ENCODE results near the gene ITLN1. TPM values are rescaled to one million over a fixed set of nuclear protein-coding genes. Genes with fewer than 3 reads are reported as not detected.

The ITLN1 gene
- polyA plus RNA-seq, 1 donor from 2014 or later: not detected

GRCh38 chr1:160910170-160910750 lies 25.3 kb upstream of the ITLN1 start:
- no peak overlapping the region for H3K4me3 ChIP-seq (ENCODE audit: low read length)
- H3K79me2 ChIP-seq (replicated peaks; ENCODE audit: insufficient read depth, low read length): no peaks in the 10 kb centered on the region
- no peaks in the 10 kb centered on the region for H3K9me3 ChIP-seq (ENCODE audit: low read length)
- no peaks in the 10 kb centered on the region for H3K9me2 ChIP-seq (ENCODE audit: insufficient read depth, low read length)
- H3K9ac ChIP-seq (ENCODE audit: low read length): no peak overlapping the region
- no peak overlapping the region for H3K4me2 ChIP-seq (ENCODE audit: low read length)
- no peaks in the 10 kb centered on the region for H3F3A ChIP-seq (ENCODE audit: insufficient read depth, low read length, poor library complexity, severe bottlenecking)
- no peaks in the 10 kb centered on the region for H3K36me3 ChIP-seq (ENCODE audit: insufficient read depth, low read length)
- H4K20me1 ChIP-seq (ENCODE audit: insufficient read depth): no peaks in the 10 kb centered on the region
- H3K27ac ChIP-seq (ENCODE audit: low read length): no peak overlapping the region
- no peak for TF ChIP-seq MXI1 (conservative IDR thresholded peaks at IDR 0.05; ENCODE audit: poor library complexity, severe bottlenecking)
- no peak for TF ChIP-seq EP300 (conservative IDR thresholded peaks at IDR 0.05; ENCODE audit: poor library complexity, severe bottlenecking)
- TF ChIP-seq RAD21 (conservative IDR thresholded peaks at IDR 0.05): no peak
- no peak for TF ChIP-seq CTCF (IDR thresholded peaks at IDR 0.05; ENCODE audit: poor library complexity, severe bottlenecking)
- TF ChIP-seq REST (IDR thresholded peaks at IDR 0.05; ENCODE audit: borderline replicate concordance): no peak
- no peak for TF ChIP-seq TAF1 (IDR thresholded peaks at IDR 0.05; ENCODE audit: low read depth)
- TF ChIP-seq SMC3 (conservative IDR thresholded peaks at IDR 0.05; ENCODE audit: poor library complexity): no peak
- no peak for TF ChIP-seq EZH2 (IDR thresholded peaks at IDR 0.05; ENCODE audit: borderline replicate concordance, insufficient read depth, low read length, poor library complexity, severe bottlenecking)
- no peak for TF ChIP-seq POLR2AphosphoS5 (IDR thresholded peaks at IDR 0.05)
- no peak overlapping the region for H2AFZ ChIP-seq (ENCODE audit: low read depth, low read length)
- H3K27me3 ChIP-seq (ENCODE audit: insufficient read depth, low read depth, low read length): no peaks in the 10 kb centered on the region

- H4K20me1 ChIP-seq (ENCODE audit: insufficient read depth): no peaks in the 10 kb centered on the region
- no peak overlapping the region for H3K4me3 ChIP-seq (ENCODE audit: low read length)
- H3K27ac ChIP-seq (ENCODE audit: low read length): no peak overlapping the region
- H3K4me2 ChIP-seq (ENCODE audit: low read length): no peak overlapping the region
- no peaks in the 10 kb centered on the region for H3K9me2 ChIP-seq (ENCODE audit: insufficient read depth, low read length)
- H3K9me3 ChIP-seq (ENCODE audit: low read length): no peaks in the 10 kb centered on the region
- H3K27me3 ChIP-seq (ENCODE audit: insufficient read depth, low read depth, low read length): no peaks in the 10 kb centered on the region
- no peak overlapping the region for H2AFZ ChIP-seq (ENCODE audit: low read depth, low read length)
- H3K36me3 ChIP-seq (ENCODE audit: insufficient read depth, low read length): no peaks in the 10 kb centered on the region
- no peak overlapping the region for H3K9ac ChIP-seq (ENCODE audit: low read length)
- no peaks in the 10 kb centered on the region for H3F3A ChIP-seq (ENCODE audit: insufficient read depth, low read length, poor library complexity, severe bottlenecking)
- H3K79me2 ChIP-seq (replicated peaks; ENCODE audit: insufficient read depth, low read length): no peaks in the 10 kb centered on the region
- TF ChIP-seq RAD21 (conservative IDR thresholded peaks at IDR 0.05): no peak
- no peak for TF ChIP-seq CTCF (IDR thresholded peaks at IDR 0.05; ENCODE audit: poor library complexity, severe bottlenecking)
- TF ChIP-seq REST (IDR thresholded peaks at IDR 0.05; ENCODE audit: borderline replicate concordance): no peak
- TF ChIP-seq EP300 (conservative IDR thresholded peaks at IDR 0.05; ENCODE audit: poor library complexity, severe bottlenecking): no peak
- no peak for TF ChIP-seq TAF1 (IDR thresholded peaks at IDR 0.05; ENCODE audit: low read depth)
- no peak for TF ChIP-seq EZH2 (IDR thresholded peaks at IDR 0.05; ENCODE audit: borderline replicate concordance, insufficient read depth, low read length, poor library complexity, severe bottlenecking)
- no peak for TF ChIP-seq MXI1 (conservative IDR thresholded peaks at IDR 0.05; ENCODE audit: poor library complexity, severe bottlenecking)
- TF ChIP-seq POLR2AphosphoS5 (IDR thresholded peaks at IDR 0.05): no peak
- TF ChIP-seq SMC3 (conservative IDR thresholded peaks at IDR 0.05; ENCODE audit: poor library complexity): no peak
These were observed 23.0 kb upstream of the ITLN1 start for GRCh38 chr1:160907976-160908375.
